CD4-positive, CD25-positive, alpha-beta regulatory T cell (primary cell): ENCODE measurements around the gene NHLRC1. TPM values are rescaled to one million over a fixed set of nuclear protein-coding genes. Genes with fewer than 3 reads are reported as not detected.

Experiments used
- ATAC-seq, 2 donors: fragments of 150-1000 bp; cut with Tn5 transposase; one replicate each; pipeline ENCODE4 v1.10.0; 2021; ENCODE audit warnings: low read depth in 2 of 2, moderate number of reproducible peaks in 2 of 2, moderate library complexity in 1 of 2
- DNase-seq, 3 donors: peaks; one replicate each; pipeline versions ENCODE4 v3.0.0 to v3.0.0-alpha.2; 2012 to 2022; ENCODE audit warnings: mixed read lengths in 1 of 3
- H3K27ac ChIP-seq: one replicate; pipeline ENCODE4 v1.7.0; 2013; ENCODE audit warnings: mild to moderate bottlenecking, low read length; ENCODE audit not compliant: insufficient read depth, poor library complexity, severe bottlenecking
- H3K27me3 ChIP-seq: one replicate; pipeline ENCODE4 v1.7.0; 2013; ENCODE audit warnings: low read length; ENCODE audit not compliant: control insufficient read depth, insufficient read depth
- H3K36me3 ChIP-seq: one replicate; pipeline ENCODE4 v1.7.0; 2013; ENCODE audit warnings: mild to moderate bottlenecking, low read length, moderate library complexity; ENCODE audit not compliant: control insufficient read depth, insufficient read depth
- H3K4me1 ChIP-seq: 2 replicates; pipeline ENCODE4 v1.7.0; 2013; ENCODE audit warnings: mild to moderate bottlenecking, low read length; ENCODE audit not compliant: insufficient read depth, control insufficient read depth, poor library complexity, severe bottlenecking
- H3K4me3 ChIP-seq: one replicate; pipeline ENCODE4 v1.7.0; 2013; ENCODE audit warnings: low read depth, mild to moderate bottlenecking, low read length, moderate library complexity
- H3K9me3 ChIP-seq, 2 experiments: 1 replicate in 1 of 2; 2 replicates in 1 of 2; pipeline ENCODE4 v1.7.0; 2013; ENCODE audit warnings: low read length in 2 of 2, mild to moderate bottlenecking in 1 of 2, moderate library complexity in 1 of 2; ENCODE audit not compliant: control insufficient read depth in 2 of 2
- H3K27ac Mint-ChIP-seq, 3 donors: one replicate each; pipeline ENCODE4 v1.8.0; 2020 to 2022; ENCODE audit warnings: mild to moderate bottlenecking in 3 of 3, mixed read lengths in 3 of 3, moderate library complexity in 2 of 3
- H3K27me3 Mint-ChIP-seq: one replicate; pipeline ENCODE4 v1.8.0; 2022; ENCODE audit warnings: mild to moderate bottlenecking, mixed read lengths
- H3K36me3 Mint-ChIP-seq: one replicate; pipeline ENCODE4 v1.8.0; 2020; ENCODE audit warnings: mixed read lengths
- H3K4me1 Mint-ChIP-seq, 4 donors: one replicate each; pipeline ENCODE4 v1.8.0; 2020 to 2022; ENCODE audit warnings: mixed read lengths in 4 of 4, mild to moderate bottlenecking in 1 of 4
- H3K4me3 Mint-ChIP-seq, 4 donors: one replicate each; pipeline ENCODE4 v1.8.0; 2020 to 2022; ENCODE audit warnings: mild to moderate bottlenecking in 4 of 4, mixed read lengths in 4 of 4, moderate library complexity in 3 of 4
- H3K9me3 Mint-ChIP-seq, 7 donors: one replicate each; pipeline ENCODE4 v1.8.0; 2020 to 2022; ENCODE audit warnings: mixed read lengths in 7 of 7, mild to moderate bottlenecking in 3 of 7, moderate library complexity in 2 of 7
- polyA plus RNA-seq, 4 donors: library from polyadenylated mRNA; unstranded; fragments of 300-500 nt; fragmentation: Illumina TruSeq; gene quantifications; one replicate each; pipeline ENCODE4 v1.2.3, GENCODE V29; 2021
- total RNA-seq: library from RNA; stranded (reverse); gene quantifications from one replicate; pipeline ENCODE4 v1.2.3, GENCODE V29; 2022

NHLRC1 gene
- total and polyA plus RNA-seq, 5 donors from 2014 or later: 0.67 to 2.3 (median 1.9) TPM

DNA sequence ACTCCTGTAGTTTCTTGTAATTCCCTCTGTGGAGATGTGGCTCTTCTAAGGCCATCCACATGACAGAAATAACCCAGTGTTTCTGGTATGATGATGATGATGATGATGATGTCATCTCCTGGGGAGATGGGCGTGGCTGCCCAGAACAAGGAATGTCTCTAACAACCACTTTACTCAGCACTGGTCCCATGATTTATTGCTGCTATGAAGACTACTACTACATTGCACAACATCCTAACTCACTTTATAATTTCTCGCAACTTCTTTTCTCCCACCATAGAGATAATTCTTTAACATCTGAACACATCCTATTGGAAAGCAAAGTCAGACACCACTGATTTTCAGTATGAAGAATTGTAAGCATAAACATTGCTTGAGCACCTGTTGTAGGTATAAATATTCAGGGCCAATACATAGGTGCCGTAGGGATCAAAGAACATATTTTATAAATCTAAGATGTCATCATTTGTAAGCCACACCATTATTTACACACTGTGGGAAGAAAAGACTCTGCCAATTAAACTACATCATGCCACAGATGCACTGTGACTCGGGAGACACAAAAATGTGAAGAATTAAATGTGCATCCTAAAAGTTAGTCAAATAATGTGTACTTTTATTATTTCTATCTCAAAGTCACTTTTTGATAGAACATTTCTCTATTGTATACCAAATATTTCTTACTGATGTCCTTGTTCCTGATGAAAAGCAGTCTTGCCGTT, 26.0 kb upstream of the NHLRC1 start:
- Histone ChIP-seq H3K9me3 (no peaks in the 10 kb centered on the region), H3K36me3 (peaks cover 24% of the 10 kb centered on the region), H3K27ac (no peak overlapping the region), H3K27me3 (no peaks in the 10 kb centered on the region), H3K4me1 (peaks cover 11% of the 10 kb centered on the region), H3K4me3 (no peak overlapping the region)
- ATAC-seq (no peak), DNase-seq (no peak)
- Mint-ChIP-seq H3K27ac (no peak overlapping the region), H3K4me1 (peaks cover 6 to 22% (median 16%) of the 10 kb centered on the region in 4 donors), H3K9me3 (no peaks in the 10 kb centered on the region), H3K4me3 (no peak overlapping the region), H3K36me3 (peaks cover 36% of the 10 kb centered on the region), H3K27me3 (no peaks in the 10 kb centered on the region)

GRCh38 chr6:18147616-18148015, 25.1 kb upstream of the NHLRC1 start:
- ATAC-seq: no peak
- Mint-ChIP-seq H3K9me3 (no peaks in the 10 kb centered on the region), H3K27ac (no peak overlapping the region), H3K36me3 (peaks cover 39% of the 10 kb centered on the region), H3K27me3 (no peaks in the 10 kb centered on the region), H3K4me1 (peaks cover 2 to 15% (median 10%) of the 10 kb centered on the region in 4 donors), H3K4me3 (no peak overlapping the region)
- H3K27me3 ChIP-seq: no peaks in the 10 kb centered on the region
- DNase-seq: no peak
- H3K27ac ChIP-seq: no peak overlapping the region
- no peaks in the 10 kb centered on the region for H3K9me3 ChIP-seq
- H3K36me3 ChIP-seq: peaks cover 32% of the 10 kb centered on the region
- H3K4me3 ChIP-seq: no peak overlapping the region
- H3K4me1 ChIP-seq: peaks cover 4% of the 10 kb centered on the region

DNA sequence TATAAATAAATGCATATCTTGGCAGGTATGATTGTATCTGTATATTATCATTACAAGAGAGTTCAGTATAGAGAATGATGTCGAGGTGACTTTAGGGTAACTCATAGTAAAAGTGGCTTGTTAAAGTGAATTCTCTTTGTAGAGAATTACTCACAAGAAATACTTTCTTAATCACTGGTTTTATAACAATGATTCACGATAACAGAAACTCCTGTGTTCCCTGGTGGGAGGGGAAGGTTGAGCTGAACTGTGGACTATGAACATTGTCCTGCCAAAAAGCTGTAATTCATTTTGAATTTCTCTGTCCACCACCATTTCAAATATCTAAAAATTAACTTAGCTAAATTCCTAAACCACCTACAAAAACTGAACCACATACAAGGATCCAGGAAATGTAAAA, 24.7 kb upstream of the NHLRC1 start:
- H3K9me3 Mint-ChIP-seq: no peaks in the 10 kb centered on the region
- peaks cover 0 to 12% (median 7%) of the 10 kb centered on the region in 4 donors for H3K4me1 Mint-ChIP-seq
- Histone ChIP-seq H3K27ac (no peak overlapping the region), H3K4me3 (no peak overlapping the region), H3K4me1 (no peaks in the 10 kb centered on the region), H3K27me3 (no peaks in the 10 kb centered on the region), H3K9me3 (no peaks in the 10 kb centered on the region), H3K36me3 (peaks cover 37% of the 10 kb centered on the region)
- no peaks in the 10 kb centered on the region for H3K27me3 Mint-ChIP-seq
- no peak overlapping the region for H3K4me3 Mint-ChIP-seq
- peaks cover 43% of the 10 kb centered on the region for H3K36me3 Mint-ChIP-seq
- no peak for DNase-seq
- no peak overlapping the region for H3K27ac Mint-ChIP-seq
- no peak for ATAC-seq

- H3K36me3 ChIP-seq: peaks cover 58% of the 10 kb centered on the region
- H3K27me3 ChIP-seq: no peaks in the 10 kb centered on the region
- no peak overlapping the region for H3K27ac ChIP-seq
- no peak overlapping the region for H3K4me3 ChIP-seq
- no peak for DNase-seq
- Mint-ChIP-seq H3K9me3 (no peaks in the 10 kb centered on the region), H3K36me3 (peaks cover 48% of the 10 kb centered on the region), H3K4me3 (no peak overlapping the region), H3K27ac (peak overlapping the region in 1 of 3 donors; percentile 71), H3K27me3 (no peaks in the 10 kb centered on the region), H3K4me1 (peaks cover 0 to 6% (median 3%) of the 10 kb centered on the region in 4 donors)
- no peaks in the 10 kb centered on the region for H3K4me1 ChIP-seq
- no peaks in the 10 kb centered on the region for H3K9me3 ChIP-seq
- ATAC-seq: no peak
Observed at GRCh38 chr6:18142591-18142861, 20.0 kb upstream of the NHLRC1 start.

DNA sequence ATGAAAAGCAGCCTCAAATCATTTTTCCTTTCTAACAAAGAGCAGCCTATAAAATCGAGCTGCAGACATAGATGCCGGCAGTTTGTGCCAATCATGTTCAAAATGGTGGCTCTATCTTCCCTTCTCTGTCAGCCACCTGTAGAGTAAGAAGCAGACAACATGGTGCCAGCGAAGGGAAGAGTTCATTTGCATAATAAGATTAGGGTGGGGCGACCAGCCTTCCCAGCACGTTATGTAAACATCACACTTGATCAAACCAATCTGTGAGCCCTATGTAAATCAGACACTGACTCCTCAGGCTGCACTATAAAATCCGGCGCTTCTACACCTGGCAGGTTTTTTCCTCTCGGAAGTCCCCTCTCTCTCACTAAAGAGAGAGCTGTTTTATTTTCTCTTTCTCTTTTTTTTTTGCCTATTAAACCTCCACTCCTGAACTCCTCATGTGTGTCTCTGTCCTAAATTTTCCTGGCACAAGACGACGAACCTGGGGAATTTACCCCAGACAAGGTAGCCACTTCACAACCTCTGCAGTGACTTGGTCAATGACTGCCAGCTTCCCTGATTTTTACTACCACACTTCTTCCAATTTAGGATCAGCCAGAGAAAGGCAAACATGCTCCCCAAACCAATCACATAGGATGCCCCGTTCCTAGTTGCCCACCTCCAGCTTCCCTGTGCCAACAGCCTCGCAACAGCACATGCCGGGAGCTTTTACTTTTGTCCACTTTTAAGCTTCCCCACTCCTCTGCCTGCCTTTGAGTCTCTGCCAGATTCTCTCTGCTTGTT, 19.5 kb upstream of the NHLRC1 start:
- Mint-ChIP-seq H3K4me1 (peaks cover 0 to 6% (median 2%) of the 10 kb centered on the region in 4 donors), H3K27ac (no peak overlapping the region), H3K36me3 (peaks cover 46% of the 10 kb centered on the region)

GRCh38 chr6:18139935-18140621, 17.6 kb upstream of the NHLRC1 start:
- Mint-ChIP-seq H3K36me3 (peaks cover 56% of the 10 kb centered on the region), H3K4me1 (peaks cover 3 to 6% (median 4%) of the 10 kb centered on the region in 4 donors), H3K4me3 (no peak overlapping the region), H3K9me3 (no peaks in the 10 kb centered on the region), H3K27me3 (no peaks in the 10 kb centered on the region), H3K27ac (peak overlapping the region in 1 of 3 donors; percentile 55)
- Histone ChIP-seq H3K4me3 (no peak overlapping the region), H3K36me3 (peaks cover 56% of the 10 kb centered on the region), H3K27me3 (no peaks in the 10 kb centered on the region), H3K9me3 (no peaks in the 10 kb centered on the region), H3K4me1 (no peaks in the 10 kb centered on the region), H3K27ac (no peak overlapping the region)
- ATAC-seq (no peak), DNase-seq (no peak)

More for the DNA sequence above, 19.5 kb upstream of the NHLRC1 start:
- Histone ChIP-seq H3K27me3 (no peaks in the 10 kb centered on the region), H3K9me3 (no peaks in the 10 kb centered on the region), H3K4me1 (no peaks in the 10 kb centered on the region), H3K4me3 (no peak overlapping the region), H3K36me3 (peaks cover 56% of the 10 kb centered on the region), H3K27ac (no peak overlapping the region)
- Mint-ChIP-seq H3K4me3 (no peak overlapping the region), H3K27me3 (no peaks in the 10 kb centered on the region), H3K9me3 (no peaks in the 10 kb centered on the region)
- no peak for DNase-seq
- no peak for ATAC-seq

- peaks cover 3 to 6% (median 4%) of the 10 kb centered on the region in 4 donors for H3K4me1 Mint-ChIP-seq
- ATAC-seq (no peak), DNase-seq (no peak)
- H3K36me3 Mint-ChIP-seq: peaks cover 59% of the 10 kb centered on the region
- H3K9me3 Mint-ChIP-seq: no peaks in the 10 kb centered on the region
- H3K4me3 Mint-ChIP-seq: no peak overlapping the region
- peaks cover 66% of the 10 kb centered on the region for H3K36me3 ChIP-seq
- H3K27ac Mint-ChIP-seq: no peak overlapping the region
- H3K9me3 ChIP-seq: no peaks in the 10 kb centered on the region
- H3K27me3 ChIP-seq: no peaks in the 10 kb centered on the region
- no peaks in the 10 kb centered on the region for H3K27me3 Mint-ChIP-seq
- H3K4me1 ChIP-seq: no peaks in the 10 kb centered on the region
- H3K4me3 ChIP-seq: no peak overlapping the region
- H3K27ac ChIP-seq: no peak overlapping the region
Observed at GRCh38 chr6:18138906-18139305, 16.4 kb upstream of the NHLRC1 start.
